Fibroblast of the aortic adventitia (primary cell): ENCODE measurements around the gene SIDT1. TPM values are rescaled to one million over a fixed set of nuclear protein-coding genes. Genes with fewer than 3 reads are reported as not detected.

ENCODE experiments used
- DNase-seq: peaks from one replicate; pipeline ENCODE4 v3.0.0-alpha.2; 2010; ENCODE audit warnings: low read depth
- H3K4me3 ChIP-seq: 2 replicates; pipeline ENCODE4 v1.5.1; 2011; ENCODE audit warnings: low read depth, mild to moderate bottlenecking, control low read depth, low read length, moderate library complexity
- CTCF ChIP-seq: IDR thresholded peaks from 2 replicates; pipeline ENCODE4 v1.5.1; 2011; ENCODE audit warnings: mild to moderate bottlenecking, low read length, control low read depth, inconsistent platforms; ENCODE audit not compliant: insufficient read depth
- total RNA-seq: library from RNA; depleted of rRNA; stranded (reverse); fragments of >200 nt; gene quantifications from 2 replicates; pipeline ENCODE4 v1.2.3, GENCODE V29; 2012; ENCODE audit warnings: low replicate concordance

Gene SIDT1
- total RNA-seq, 1 donor: not detected

GRCh38 chr3:113501597-113501996 is 30.8 kb upstream of the SIDT1 start:
- DNase-seq: no peak
- H3K4me3 ChIP-seq: no peak overlapping the region
- TF ChIP-seq CTCF: no peak

- no peak for TF ChIP-seq CTCF
- no peak overlapping the region for H3K4me3 ChIP-seq
- no peak for DNase-seq
Observed at GRCh38 chr3:113505867-113506266, 26.5 kb upstream of the SIDT1 start.

GRCh38 chr3:113507501-113508067 is 24.8 kb upstream of the SIDT1 start:
- TF ChIP-seq CTCF: no peak
- no peak overlapping the region for H3K4me3 ChIP-seq

GRCh38 chr3:113508966-113509365 is 23.4 kb upstream of the SIDT1 start:
- H3K4me3 ChIP-seq: no peak overlapping the region
- TF ChIP-seq CTCF: no peak
- no peak for DNase-seq

More at GRCh38 chr3:113507501-113508067, 24.8 kb upstream of the SIDT1 start:
- no peak for DNase-seq

- peak overlapping the region; percentile 95 for H3K4me3 ChIP-seq
- no peak for DNase-seq
- no peak for TF ChIP-seq CTCF
Observed at GRCh38 chr3:113514265-113514769, 18.0 kb upstream of the SIDT1 start.

GRCh38 chr3:113516115-113516505 is 16.2 kb upstream of the SIDT1 start:
- no peak overlapping the region for H3K4me3 ChIP-seq
- no peak for DNase-seq
- TF ChIP-seq CTCF: no peak

GRCh38 chr3:113521981-113522380 is 10.4 kb upstream of the SIDT1 start:
- H3K4me3 ChIP-seq: no peak overlapping the region
- DNase-seq: no peak
- no peak for TF ChIP-seq CTCF
